Stimulated activated CD4-positive, alpha-beta T cell treated with anti-CD3 and anti-CD28 coated beads, Interleukin-4, amount 100 ng/mL, for 1 hour (primary cell): ENCODE data around the gene CBX2.

Experiments used
- DNase-seq: peaks from one replicate; pipeline ENCODE4 v3.0.0-alpha.2; 2020

Gene CBX2

GRCh38 chr17:79814974-79815835, 37.3 kb downstream of the CBX2 start:
- no peak for DNase-seq

GRCh38 chr17:79815836-79816461, 38.0 kb downstream of the CBX2 start:
- no peak for DNase-seq

DNA sequence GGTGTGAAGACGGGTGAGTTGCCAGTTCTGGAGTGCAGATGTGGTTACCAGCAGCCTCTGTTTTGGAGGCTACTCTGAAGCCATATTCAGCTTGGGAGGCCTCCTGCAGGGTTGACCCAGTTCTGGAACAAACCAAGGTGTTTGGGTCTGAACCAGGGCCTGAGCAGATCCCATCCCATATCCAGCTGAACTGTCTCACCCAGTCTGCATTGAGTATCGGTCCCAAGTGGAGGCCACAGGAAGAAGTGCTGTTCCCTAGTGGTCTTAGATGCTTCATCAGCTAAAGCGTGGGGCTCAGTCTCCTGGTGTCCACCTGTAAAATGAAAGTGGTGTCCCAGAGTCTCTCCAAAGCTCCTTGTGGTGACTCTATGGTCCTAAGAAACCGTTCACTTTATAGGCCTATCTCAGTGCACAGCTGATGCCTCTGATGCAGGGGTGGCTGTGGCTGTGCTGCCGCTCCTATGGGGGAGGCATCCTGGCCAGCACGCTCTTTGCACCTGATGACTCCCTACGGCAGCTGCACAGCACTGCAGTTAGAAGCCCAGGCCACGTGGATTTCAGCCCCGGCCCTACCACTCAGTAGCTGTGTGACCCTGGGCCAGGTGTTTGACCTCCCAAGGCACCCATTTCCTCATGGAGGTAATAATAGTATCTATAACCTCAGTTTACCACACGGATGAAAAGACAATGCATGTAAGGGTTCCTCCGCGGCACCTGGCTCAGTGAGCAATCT, 40.2 kb downstream of the CBX2 start:
- DNase-seq, result no peak

- no peak for DNase-seq
Observed at GRCh38 chr17:79819085-79819484, 41.1 kb downstream of the CBX2 start.

DNA sequence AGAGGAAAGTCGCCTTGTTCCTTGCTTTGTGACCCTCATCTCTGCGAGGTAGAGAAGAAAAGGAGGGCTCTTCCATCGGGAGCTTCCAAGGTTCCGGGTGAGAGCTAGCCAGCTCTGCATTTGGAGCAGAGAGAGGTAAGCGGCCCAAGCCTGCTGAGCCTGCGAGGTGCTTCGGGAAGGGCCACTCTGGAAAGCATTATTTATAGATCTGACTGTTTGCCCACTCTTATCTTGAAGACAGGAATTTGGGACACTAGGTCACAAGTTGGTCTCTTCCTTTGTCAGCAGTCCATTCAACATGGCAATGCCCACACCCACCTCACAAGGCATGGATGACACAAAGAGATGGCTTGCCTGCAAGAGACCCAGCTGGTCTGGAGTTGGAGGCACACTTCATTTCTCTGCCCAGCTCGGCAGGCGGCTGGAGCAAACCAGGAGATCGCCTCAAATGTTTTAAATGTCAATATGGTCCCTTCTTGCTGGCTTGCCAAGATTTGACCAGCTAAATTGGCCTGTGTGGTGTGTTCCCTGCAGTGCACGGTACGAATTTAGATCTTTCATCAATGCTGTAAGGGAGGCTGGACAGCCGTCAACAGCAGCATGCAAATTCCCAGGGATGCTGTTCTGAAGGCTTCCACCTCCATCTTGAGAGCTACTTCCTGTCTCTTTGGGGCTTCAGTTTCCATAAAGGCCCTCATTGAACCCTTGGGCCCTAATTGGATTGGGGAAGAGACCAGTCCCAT, 41.8 kb downstream of the CBX2 start:
- no peak for DNase-seq

DNA sequence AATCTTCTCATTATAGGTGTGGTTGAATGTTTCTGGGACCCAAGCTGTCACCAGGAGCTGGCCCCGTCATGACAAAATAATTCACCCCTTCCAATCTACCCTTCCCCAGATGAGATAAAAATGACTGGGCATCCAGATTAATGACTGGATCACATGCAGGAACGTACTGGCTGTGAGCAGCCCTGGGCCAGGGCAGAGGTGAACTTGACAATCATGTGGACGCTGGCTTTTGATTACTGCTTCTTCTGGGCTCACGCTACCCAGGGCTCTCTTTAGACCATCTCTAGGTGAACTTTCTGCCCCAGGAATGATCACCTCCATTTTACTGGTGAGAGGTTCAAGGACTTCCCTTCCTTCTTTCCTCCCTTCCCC, 43.0 kb downstream of the CBX2 start:
- no peak for DNase-seq

DNA sequence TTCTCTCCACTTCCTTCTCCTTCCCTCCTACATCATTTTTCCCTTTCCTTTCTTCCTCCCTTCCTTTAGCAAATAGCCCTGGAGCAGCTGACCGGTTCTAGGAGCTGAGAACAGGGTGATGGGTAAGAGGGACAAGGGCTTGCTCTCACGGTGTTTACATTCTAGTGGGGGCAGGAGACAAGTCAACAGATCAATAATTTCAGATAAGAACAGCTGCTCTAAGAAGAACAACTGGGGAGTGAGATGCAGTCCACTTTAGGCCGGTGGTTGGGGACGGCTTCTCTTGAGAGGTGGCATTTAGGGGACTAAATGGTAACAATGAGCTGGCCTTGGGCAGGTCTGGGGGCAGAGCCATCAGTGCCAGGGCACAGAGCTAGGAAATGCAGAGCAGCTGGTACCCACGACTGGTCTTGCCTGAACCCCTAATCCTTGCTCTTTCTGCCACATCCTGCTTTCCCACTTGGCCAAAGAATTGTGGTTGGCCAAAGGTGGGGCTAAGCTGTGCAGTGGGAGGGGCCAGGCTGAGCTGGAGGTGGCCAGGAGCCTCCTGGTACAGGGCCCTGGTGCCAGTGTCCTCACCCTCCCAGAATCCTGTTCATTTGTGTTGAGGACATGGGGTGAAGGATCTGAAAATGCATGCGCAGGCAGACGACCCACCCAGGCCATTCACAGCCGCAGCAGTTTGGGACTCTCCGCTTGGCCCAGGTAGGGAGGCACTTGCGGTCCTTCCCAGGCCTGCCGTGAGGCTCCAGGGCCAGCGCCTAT, 43.6 kb downstream of the CBX2 start:
- DNase-seq, result no peak

DNA sequence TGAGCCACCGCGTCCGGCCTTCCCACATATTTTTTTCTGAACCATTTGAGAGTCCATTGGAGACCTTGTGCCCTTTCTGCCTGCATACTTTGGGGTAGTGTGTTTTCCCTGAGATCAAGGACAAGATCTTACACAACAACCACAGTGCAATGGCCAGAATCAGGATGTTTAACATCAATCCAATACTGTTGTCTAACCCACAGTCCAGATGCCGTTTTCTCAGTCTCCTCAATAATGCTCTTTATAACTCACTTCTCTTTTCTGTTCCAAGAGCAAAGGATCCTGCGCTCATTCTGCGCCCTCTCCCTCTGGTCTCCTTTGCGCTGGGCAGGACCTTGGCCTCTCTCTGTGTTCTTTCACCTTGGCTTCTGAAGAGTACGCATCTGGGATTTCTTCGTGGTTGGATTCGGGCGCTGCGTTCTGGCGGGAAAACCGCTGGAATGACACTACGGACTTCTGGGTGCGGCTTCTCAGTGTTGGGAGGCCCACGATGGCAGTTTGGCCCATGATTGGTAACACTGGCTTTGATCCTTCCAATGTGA, 44.7 kb downstream of the CBX2 start:
- DNase-seq, result no peak

DNA sequence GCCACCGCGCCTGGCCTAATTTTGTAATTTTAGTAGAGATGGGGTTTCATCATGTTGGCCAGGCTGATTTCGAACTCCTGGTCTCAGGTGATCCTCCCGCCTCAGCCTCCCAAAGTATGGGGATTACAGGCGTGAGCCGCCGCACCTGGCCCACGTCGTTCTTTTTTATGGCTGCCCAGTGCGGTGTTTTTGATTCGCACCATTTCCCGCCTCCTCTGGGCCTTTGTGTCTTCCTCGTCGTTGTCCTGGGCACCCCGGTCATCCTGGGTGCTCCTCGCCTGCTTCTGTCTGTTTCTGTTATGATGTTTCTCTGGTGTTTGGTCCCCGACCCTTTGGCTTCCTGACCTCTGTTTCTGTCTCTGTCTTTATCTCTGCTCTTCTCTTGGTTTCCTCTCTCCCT, 46.3 kb downstream of the CBX2 start:
- no peak for DNase-seq

DNA sequence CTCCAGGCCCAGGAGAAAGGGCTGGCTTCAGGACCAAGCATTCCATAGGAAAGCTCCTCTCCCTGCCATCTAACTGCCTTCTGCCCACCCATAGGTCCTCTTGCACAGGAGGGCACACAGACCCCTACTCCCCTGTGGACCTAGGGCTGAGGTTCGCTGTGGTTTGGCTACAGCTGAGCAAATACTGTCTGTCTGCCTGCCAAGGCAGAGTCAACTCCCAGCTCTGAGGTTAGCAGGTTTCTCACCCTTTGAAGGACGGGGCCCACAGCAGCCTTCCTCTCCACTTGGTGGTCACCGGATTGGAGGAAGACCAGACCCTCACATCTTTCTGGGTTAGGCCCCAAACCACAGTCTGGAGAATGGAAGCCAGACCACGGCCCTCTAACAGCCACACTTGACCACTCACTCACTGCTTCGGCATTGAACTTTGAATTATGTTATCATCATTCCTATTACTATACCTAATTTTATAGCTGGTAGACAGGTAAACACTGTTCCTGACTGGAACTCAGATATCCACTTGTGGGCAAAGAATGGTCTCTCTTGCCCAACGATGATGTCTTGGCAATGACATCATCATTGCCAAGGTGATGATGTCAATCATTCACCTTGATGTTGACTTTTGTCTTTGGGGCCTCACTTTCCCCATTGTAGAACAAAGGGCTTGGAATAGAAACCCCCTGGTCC, 47.1 kb downstream of the CBX2 start:
- no peak for DNase-seq

GRCh38 chr17:79825580-79825921, 47.6 kb downstream of the CBX2 start:
- no peak for DNase-seq

- DNase-seq, result no peak
Observed at GRCh38 chr17:79826204-79826680, 48.3 kb downstream of the CBX2 start.

DNA sequence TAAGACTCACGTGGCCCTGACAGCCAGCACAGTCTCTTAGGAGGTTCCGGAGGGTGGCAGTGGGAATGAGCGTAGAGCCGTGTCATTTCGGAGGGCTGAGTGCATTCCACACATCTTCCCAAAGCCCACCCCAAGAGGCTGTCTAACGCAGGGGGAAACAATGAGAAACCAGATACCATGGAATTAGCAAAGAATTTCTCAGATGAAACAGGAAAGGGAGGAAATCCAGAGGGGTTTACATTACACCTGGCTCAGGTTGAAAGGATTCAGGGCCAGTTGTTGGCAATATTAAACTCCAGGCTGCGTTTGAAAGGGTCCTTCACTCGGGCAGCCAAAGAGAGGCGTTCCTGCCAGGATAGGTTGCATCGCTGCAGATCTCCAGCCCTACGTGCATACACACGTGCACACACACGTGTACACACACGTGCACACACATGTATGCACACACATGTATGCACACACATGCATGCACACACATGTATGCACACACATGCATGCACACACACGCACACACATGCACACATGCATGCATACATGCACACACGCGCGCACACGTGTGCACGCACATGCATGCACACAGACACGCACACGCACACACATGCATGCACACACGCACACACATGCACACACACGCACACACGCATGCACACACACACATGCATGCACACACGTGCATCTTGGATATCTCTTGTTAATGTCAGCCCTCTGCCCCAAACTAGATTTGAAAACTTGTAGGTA, 49.1 kb downstream of the CBX2 start:
- no peak for DNase-seq

GRCh38 chr17:79829004-79829403, 51.1 kb downstream of the CBX2 start:
- DNase-seq, result no peak

DNA sequence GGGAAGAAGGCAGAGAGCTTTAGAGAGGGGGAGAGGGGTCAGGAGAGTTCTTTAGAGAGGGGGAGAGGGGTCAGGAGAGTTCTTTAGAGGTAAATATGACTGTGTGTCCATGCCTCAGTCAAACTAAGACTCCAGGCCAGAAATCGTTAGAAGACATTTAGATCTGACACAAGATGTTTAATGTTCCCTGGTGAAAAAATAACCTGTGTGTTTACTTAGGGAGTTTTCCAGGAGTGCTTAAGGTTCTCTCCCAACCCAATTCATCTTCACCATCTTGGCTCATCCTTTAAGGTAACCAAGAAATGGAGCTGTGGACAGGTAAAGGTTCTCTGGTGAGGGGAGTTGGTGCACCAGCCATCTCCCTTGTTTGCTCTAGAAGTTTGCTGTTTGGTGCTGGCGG, 51.5 kb downstream of the CBX2 start:
- no peak for DNase-seq

- no peak for DNase-seq
Observed at GRCh38 chr17:79830303-79830702, 52.4 kb downstream of the CBX2 start.

DNA sequence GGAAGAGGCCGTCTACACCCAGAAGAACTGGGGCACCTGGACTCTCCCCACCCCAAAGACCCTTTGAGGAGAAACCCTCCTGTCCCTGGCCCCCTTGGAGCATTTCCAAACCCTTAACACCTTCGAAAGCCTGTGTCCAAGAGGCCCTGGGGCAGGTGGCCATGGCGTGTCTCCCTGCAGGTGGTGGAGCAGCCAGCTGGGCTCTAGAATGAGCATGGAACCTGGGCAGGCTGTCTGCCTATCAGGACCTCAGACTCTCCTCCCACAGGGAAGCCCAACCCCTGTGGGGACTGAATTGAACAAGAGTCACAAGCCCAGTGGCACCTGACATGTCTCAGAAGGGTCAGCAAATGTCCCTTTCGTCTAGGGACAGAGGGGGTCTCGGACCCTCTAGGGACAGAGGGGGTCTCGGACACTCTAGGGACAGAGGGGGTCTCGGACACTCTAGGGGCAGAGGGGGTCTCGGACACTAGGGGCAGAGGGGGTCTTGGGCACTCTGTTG, 52.9 kb downstream of the CBX2 start:
- no peak for DNase-seq

GRCh38 chr17:79831265-79832217, 53.6 kb downstream of the CBX2 start:
- DNase-seq, result no peak
